Subcutaneous adipose tissue (tissue), 4 donors: ENCODE results near the gene TMEM156. TPM values are rescaled to one million over a fixed set of nuclear protein-coding genes. Genes with fewer than 3 reads are reported as not detected.

ENCODE experiments used
- total RNA-seq, 4 donors: library from RNA; depleted of rRNA; stranded (reverse); fragments of >200 nt; gene quantifications; one replicate each; pipeline ENCODE4 v1.1.0, GENCODE V29; 2016
- TF ChIP-seq, protein P1 (sequence below): fragments of 450-650 bp; IDR thresholded peaks from one replicate; pipeline ENCODE4 v1.5.1; 2016; ENCODE audit warnings: low read depth, mild to moderate bottlenecking, control low read depth, antibody characterized with exemption, moderate library complexity

TMEM156 gene
- total RNA-seq, 4 donors from 2014 or later = 0.49 to 1.0 TPM; not detected in 2

DNA sequence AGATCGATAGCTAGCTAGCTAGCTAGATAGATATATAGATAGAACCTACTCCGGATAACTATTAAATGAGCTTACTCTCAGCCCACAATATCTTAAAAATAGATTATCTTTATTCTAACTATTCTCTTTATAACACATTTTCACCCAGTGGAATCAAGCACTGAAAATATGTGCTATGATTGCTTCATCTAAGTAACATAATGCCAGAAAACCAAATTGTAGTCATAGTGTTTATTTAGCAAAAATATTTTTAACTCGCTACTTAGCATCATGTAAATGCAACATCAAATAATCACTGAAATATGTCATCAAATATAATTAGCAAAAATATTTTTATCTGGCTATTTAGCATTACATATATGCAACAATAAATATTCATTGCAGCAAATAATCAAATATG lies 1.5 kb downstream of the TMEM156 start:
- TF ChIP-seq, protein P1, sequence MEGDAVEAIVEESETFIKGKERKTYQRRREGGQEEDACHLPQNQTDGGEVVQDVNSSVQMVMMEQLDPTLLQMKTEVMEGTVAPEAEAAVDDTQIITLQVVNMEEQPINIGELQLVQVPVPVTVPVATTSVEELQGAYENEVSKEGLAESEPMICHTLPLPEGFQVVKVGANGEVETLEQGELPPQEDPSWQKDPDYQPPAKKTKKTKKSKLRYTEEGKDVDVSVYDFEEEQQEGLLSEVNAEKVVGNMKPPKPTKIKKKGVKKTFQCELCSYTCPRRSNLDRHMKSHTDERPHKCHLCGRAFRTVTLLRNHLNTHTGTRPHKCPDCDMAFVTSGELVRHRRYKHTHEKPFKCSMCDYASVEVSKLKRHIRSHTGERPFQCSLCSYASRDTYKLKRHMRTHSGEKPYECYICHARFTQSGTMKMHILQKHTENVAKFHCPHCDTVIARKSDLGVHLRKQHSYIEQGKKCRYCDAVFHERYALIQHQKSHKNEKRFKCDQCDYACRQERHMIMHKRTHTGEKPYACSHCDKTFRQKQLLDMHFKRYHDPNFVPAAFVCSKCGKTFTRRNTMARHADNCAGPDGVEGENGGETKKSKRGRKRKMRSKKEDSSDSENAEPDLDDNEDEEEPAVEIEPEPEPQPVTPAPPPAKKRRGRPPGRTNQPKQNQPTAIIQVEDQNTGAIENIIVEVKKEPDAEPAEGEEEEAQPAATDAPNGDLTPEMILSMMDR = no peak

DNA sequence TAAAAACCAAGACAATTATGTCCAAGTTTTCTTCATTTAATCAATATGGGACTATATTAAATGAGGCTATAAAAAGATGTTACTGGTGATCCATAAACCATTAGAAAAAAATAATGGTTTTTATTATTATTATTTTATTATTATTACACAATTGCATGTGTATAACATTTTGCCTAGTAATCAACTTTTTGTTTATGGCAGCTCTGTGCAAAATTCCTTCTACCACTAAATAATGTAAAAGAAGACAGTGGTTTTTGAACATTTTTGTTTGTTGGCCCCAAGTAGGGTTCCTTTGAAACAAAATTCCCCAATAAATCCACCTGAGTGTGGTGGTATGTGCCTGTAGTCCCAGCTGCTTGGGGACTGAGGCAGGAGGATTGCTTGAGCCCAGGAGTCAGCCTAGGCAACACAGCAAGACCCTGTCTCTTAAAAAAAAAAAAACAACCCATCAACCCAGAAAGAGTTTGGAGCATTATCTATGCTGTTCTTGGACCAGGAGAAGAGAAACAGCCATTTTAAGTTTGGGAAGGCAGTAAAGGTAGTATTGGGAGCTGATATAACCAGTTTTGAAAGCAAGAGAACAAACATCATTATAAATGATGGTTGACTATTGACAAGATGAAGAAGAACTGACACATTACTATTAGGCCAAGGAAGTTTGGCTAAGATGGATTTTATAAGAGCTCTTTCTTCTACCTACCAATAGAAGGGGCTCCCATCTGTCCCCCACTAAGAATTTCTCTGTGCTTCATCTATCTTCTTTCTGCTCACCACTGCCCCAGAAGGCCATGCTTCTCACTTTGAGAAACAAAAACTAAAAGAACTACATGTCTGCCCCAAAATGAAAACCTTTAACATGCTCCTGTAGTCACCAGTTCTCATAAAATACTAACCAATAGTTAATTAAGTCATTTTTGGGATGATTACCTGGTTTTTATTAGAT lies 2.2 kb downstream of the TMEM156 start:
- TF ChIP-seq, protein P1 = no peak

DNA sequence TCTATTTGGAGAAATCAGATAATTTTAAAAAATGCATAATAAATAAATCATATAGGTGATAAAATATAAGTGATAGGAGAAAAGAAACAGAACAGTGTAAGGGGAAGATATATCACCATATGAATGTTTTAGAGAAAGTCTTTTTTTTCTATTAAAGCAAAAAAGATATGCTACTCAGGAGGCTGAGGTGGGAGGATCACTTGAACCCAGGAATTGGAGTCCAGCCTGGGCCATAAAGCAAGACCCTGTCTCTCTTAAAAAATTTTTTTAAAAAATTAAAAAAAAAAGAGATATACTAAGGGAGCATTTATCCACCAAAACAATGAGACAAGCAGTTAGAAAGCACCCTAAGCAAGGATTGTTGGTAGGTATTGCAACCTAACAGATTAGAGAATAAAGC lies 6.1 kb downstream of the TMEM156 start:
- TF ChIP-seq, protein P1 = no peak

DNA sequence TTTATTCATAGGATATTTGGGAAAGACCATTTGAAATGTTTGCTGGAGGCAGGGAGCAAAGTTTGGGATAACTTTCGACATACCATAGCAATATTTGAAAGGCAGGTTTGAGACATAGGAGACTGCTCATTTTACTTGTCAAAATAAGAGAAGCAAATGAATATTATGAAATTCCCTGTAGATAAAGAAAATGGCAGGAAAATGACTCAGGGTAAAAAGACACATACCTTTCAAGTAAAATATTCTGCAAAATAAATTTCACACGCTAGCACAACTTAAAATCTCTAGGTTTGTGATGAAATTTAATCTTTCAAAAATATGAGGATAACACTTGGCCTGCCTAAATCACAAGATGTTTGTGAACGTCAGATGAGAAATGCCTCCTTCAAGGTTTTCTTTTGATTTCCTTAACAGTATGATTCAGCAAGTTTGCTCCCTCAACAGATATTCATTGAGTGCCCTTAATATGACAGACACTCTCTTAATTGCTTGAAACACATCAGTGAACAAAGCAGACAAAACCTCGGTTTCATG lies 6.6 kb downstream of the TMEM156 start:
- TF ChIP-seq, protein P1 = no peak

DNA sequence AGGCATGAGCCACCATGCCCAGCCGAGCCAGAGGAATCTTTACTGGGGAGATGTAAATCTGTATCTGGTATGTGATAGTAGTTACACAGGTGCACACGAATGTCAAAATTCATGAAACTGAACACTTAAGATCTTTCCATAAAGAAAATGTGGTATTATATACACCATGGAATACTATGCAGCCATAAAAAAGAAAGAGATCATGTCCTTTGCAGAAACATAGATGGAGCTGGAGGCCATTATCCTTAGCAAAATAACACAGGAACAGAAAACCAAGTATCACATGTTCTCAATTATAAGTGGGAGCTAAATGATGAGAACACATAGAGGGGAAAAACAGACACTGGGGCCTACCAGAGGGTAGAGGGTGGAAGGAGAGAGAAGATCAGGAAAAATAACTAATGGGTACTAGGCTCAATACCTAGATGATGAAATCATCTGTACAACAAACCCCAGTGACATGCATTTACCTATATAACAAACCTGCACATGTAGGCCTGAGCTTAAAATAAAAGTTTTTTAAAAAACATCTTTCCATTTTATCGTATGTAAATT lies 7.8 kb downstream of the TMEM156 start:
- TF ChIP-seq, protein P1 = no peak

DNA sequence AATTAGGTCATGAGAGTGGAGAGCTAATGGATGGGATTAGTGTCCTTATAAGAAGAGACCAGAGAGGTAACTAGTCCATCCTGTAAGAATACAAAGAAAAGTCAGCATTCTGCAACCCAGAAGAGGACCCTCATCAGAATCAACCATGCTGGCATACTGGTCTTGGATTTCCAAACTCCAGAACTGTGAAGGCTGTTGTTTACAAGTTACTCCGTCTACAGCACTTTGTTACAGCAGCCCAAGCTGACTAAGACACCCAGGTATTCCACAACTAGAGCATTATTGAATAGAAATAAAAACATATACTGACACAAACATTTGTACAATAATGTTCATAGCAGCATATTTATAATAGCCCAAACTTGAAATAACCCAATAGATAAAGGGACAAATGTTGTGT lies 9.2 kb downstream of the TMEM156 start:
- TF ChIP-seq, protein P1 = no peak

DNA sequence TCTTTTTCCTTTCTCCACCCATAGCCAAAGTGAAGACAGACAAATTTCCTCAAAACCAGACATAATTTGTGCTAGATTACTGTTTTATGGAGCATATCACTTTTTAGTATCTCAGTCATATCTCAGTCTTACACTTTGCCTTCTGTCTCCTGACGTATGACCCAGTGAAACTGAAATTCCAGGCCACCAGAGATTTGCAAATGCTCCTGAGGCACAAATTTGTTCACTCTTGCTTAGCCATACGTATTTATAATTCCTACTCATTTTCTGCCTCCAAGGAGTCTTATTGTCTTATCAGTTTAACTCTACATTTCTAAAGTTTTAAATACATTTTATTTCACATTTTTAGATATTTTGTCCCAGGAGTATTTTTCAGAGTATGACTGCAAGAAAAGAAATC lies 10.0 kb downstream of the TMEM156 start:
- TF ChIP-seq, protein P1 = no peak
